ENCODE measurements around the gene BCR.
A peak's percentile ranks its signal among the peaks of the same experiment; 100 is the strongest.

The BCR gene

GRCh38 chr22:23281406-23282088, 101.2 kb downstream of the BCR start:
- H3K27me3 Mint-ChIP-seq (ENCODE audit: low read depth) = no peaks in the 10 kb centered on the region
- no peaks in the 10 kb centered on the region for H3K9me3 Mint-ChIP-seq
- peaks cover 11% of the 10 kb centered on the region for H3K36me3 Mint-ChIP-seq (ENCODE audit: low read depth)
- H3K27ac Mint-ChIP-seq = no peak overlapping the region
- H3K4me3 Mint-ChIP-seq = no peak overlapping the region
- TF ChIP-seq CTCF (IDR thresholded peaks at IDR 0.05; ENCODE audit: unreplicated experiment in 3 of 3) = peak; percentile 89 to 92 (median 91)
- H3K4me1 Mint-ChIP-seq = no peaks in the 10 kb centered on the region

- TF ChIP-seq CTCF (IDR thresholded peaks at IDR 0.05; ENCODE audit: unreplicated experiment in 3 of 3) = no peak
Measured at GRCh38 chr22:23282089-23282501, 101.8 kb downstream of the BCR start.

GRCh38 chr22:23282516-23282915, 102.2 kb downstream of the BCR start:
- Mint-ChIP-seq H3K27ac (no peak overlapping the region), H3K4me1 (no peaks in the 10 kb centered on the region), H3K4me3 (no peak overlapping the region), H3K36me3 (ENCODE audit: low read depth) (peaks cover 17% of the 10 kb centered on the region), H3K27me3 (ENCODE audit: low read depth) (no peaks in the 10 kb centered on the region), H3K9me3 (no peaks in the 10 kb centered on the region)
- TF ChIP-seq CTCF (IDR thresholded peaks at IDR 0.05; ENCODE audit: unreplicated experiment in 3 of 3) = no peak

More at GRCh38 chr22:23282089-23282501, 101.8 kb downstream of the BCR start:
- Mint-ChIP-seq H3K9me3 (no peaks in the 10 kb centered on the region), H3K27ac (no peak overlapping the region), H3K4me1 (no peaks in the 10 kb centered on the region), H3K36me3 (ENCODE audit: low read depth) (peaks cover 16% of the 10 kb centered on the region), H3K4me3 (no peak overlapping the region), H3K27me3 (ENCODE audit: low read depth) (no peaks in the 10 kb centered on the region)

GRCh38 chr22:23282986-23283385, 102.7 kb downstream of the BCR start:
- H3K4me3 Mint-ChIP-seq = no peak overlapping the region
- TF ChIP-seq CTCF (IDR thresholded peaks at IDR 0.05; ENCODE audit: unreplicated experiment in 3 of 3) = no peak
- no peaks in the 10 kb centered on the region for H3K9me3 Mint-ChIP-seq
- no peak overlapping the region for H3K27ac Mint-ChIP-seq
- H3K36me3 Mint-ChIP-seq (ENCODE audit: low read depth) = peaks cover 17% of the 10 kb centered on the region
- no peaks in the 10 kb centered on the region for H3K27me3 Mint-ChIP-seq (ENCODE audit: low read depth)
- H3K4me1 Mint-ChIP-seq = no peaks in the 10 kb centered on the region

GRCh38 chr22:23283591-23284503, 103.5 kb downstream of the BCR start:
- Mint-ChIP-seq H3K4me3 (no peak overlapping the region), H3K9me3 (no peaks in the 10 kb centered on the region), H3K27ac (no peak overlapping the region), H3K4me1 (no peaks in the 10 kb centered on the region), H3K27me3 (ENCODE audit: low read depth) (no peaks in the 10 kb centered on the region), H3K36me3 (ENCODE audit: low read depth) (peaks cover 17% of the 10 kb centered on the region)
- TF ChIP-seq CTCF (IDR thresholded peaks at IDR 0.05; ENCODE audit: unreplicated experiment in 3 of 3) = no peak
